ENCODE measurements around the gene CRTC1.

The CRTC1 gene

GRCh38 chr19:18669883-18670282 lies 13.6 kb upstream of the CRTC1 start:
- Histone ChIP-seq H4K20me1 (ENCODE audit: insufficient read depth, low read length) (peaks cover 20% of the 10 kb centered on the region), H3K27ac (ENCODE audit: low read length) (no peak overlapping the region), H3K9me3 (ENCODE audit: insufficient read depth, low read length, severe bottlenecking) (no peaks in the 10 kb centered on the region), H3K9ac (ENCODE audit: low read depth, low read length) (no peak overlapping the region), H3K36me3 (ENCODE audit: insufficient read depth, low read length) (peaks cover 68% of the 10 kb centered on the region), H3K4me2 (ENCODE audit: insufficient read depth, low read length) (no peak overlapping the region), H3K79me2 (ENCODE audit: insufficient read depth, low read length) (no peaks in the 10 kb centered on the region), H3K27me3 (ENCODE audit: insufficient read depth, low read length, poor library complexity) (no peaks in the 10 kb centered on the region), H2AFZ (ENCODE audit: low read depth, low read length) (no peak overlapping the region), H3K4me1 (ENCODE audit: insufficient read depth, low read length) (no peaks in the 10 kb centered on the region), H3K4me3 (ENCODE audit: low read depth in 1 of 2, low read length in 2 of 2) (no peak overlapping the region)
- TF ChIP-seq CTCF (IDR thresholded peaks at IDR 0.05; ENCODE audit: borderline replicate concordance, extremely low read depth, low read length, poor library complexity, severe bottlenecking) (no peak), EZH2 (IDR thresholded peaks at IDR 0.05; ENCODE audit: borderline replicate concordance, low read depth, low read length, severe bottlenecking) (no peak)
- no peak for DNase-seq
- ATAC-seq (ENCODE audit: insufficient read depth, low read depth) = no peak

- Histone ChIP-seq H3K9ac (ENCODE audit: low read depth, low read length) (no peak overlapping the region), H3K79me2 (ENCODE audit: insufficient read depth, low read length) (no peaks in the 10 kb centered on the region), H3K27me3 (ENCODE audit: insufficient read depth, low read length, poor library complexity) (no peaks in the 10 kb centered on the region), H4K20me1 (ENCODE audit: insufficient read depth, low read length) (peaks cover 20% of the 10 kb centered on the region), H3K36me3 (ENCODE audit: insufficient read depth, low read length) (peaks cover 65% of the 10 kb centered on the region), H2AFZ (ENCODE audit: low read depth, low read length) (no peak overlapping the region), H3K4me2 (ENCODE audit: insufficient read depth, low read length) (no peak overlapping the region), H3K9me3 (ENCODE audit: insufficient read depth, low read length, severe bottlenecking) (no peaks in the 10 kb centered on the region), H3K27ac (ENCODE audit: low read length) (no peak overlapping the region), H3K4me1 (ENCODE audit: insufficient read depth, low read length) (no peaks in the 10 kb centered on the region), H3K4me3 (ENCODE audit: low read depth in 1 of 2, low read length in 2 of 2) (no peak overlapping the region)
- TF ChIP-seq CTCF (IDR thresholded peaks at IDR 0.05; ENCODE audit: borderline replicate concordance, extremely low read depth, low read length, poor library complexity, severe bottlenecking) (no peak), EZH2 (IDR thresholded peaks at IDR 0.05; ENCODE audit: borderline replicate concordance, low read depth, low read length, severe bottlenecking) (no peak)
- DNase-seq (no peak), ATAC-seq (ENCODE audit: insufficient read depth, low read depth) (no peak)
Measured at GRCh38 chr19:18670312-18670711, 13.2 kb upstream of the CRTC1 start.

- no peak for ATAC-seq (ENCODE audit: insufficient read depth, low read depth)
- H3K9me3 ChIP-seq (ENCODE audit: insufficient read depth, low read length, severe bottlenecking) = no peaks in the 10 kb centered on the region
- no peaks in the 10 kb centered on the region for H3K27me3 ChIP-seq (ENCODE audit: insufficient read depth, low read length, poor library complexity)
- no peak overlapping the region for H3K9ac ChIP-seq (ENCODE audit: low read depth, low read length)
- peaks cover 54% of the 10 kb centered on the region for H3K36me3 ChIP-seq (ENCODE audit: insufficient read depth, low read length)
- no peaks in the 10 kb centered on the region for H3K79me2 ChIP-seq (ENCODE audit: insufficient read depth, low read length)
- H3K4me1 ChIP-seq (ENCODE audit: insufficient read depth, low read length) = no peaks in the 10 kb centered on the region
- TF ChIP-seq EZH2 (IDR thresholded peaks at IDR 0.05; ENCODE audit: borderline replicate concordance, low read depth, low read length, severe bottlenecking) (no peak), CTCF (IDR thresholded peaks at IDR 0.05; ENCODE audit: borderline replicate concordance, extremely low read depth, low read length, poor library complexity, severe bottlenecking) (no peak)
- H3K4me3 ChIP-seq (ENCODE audit: low read depth in 1 of 2, low read length in 2 of 2) = no peak overlapping the region
- H3K27ac ChIP-seq (ENCODE audit: low read length) = no peak overlapping the region
- DNase-seq = no peak
- H2AFZ ChIP-seq (ENCODE audit: low read depth, low read length) = no peak overlapping the region
- H3K4me2 ChIP-seq (ENCODE audit: insufficient read depth, low read length) = no peak overlapping the region
- H4K20me1 ChIP-seq (ENCODE audit: insufficient read depth, low read length) = peaks cover 18% of the 10 kb centered on the region
Measured at GRCh38 chr19:18671303-18672043, 12.0 kb upstream of the CRTC1 start.
